T-helper 2 cell treated with Interferon-gamma antibody and Interleukin-4, amounts not matched to agents 5 μg/mL and 100 μg/mL, for 36 hours (primary cell): ENCODE measurements around the gene GMDS.

ENCODE experiments used
- DNase-seq: peaks from one replicate; pipeline ENCODE4 v3.0.0; 2021; ENCODE audit warnings: low spot score
- H3K27ac Mint-ChIP-seq: one replicate; pipeline ENCODE4 v1.8.0; 2021; ENCODE audit warnings: mild to moderate bottlenecking, mixed read lengths
- H3K27me3 Mint-ChIP-seq: one replicate; pipeline ENCODE4 v1.8.0; 2021; ENCODE audit warnings: low read depth, mixed read lengths
- H3K36me3 Mint-ChIP-seq: one replicate; pipeline ENCODE4 v1.8.0; 2021; ENCODE audit warnings: low read depth, mixed read lengths
- H3K4me1 Mint-ChIP-seq: one replicate; pipeline ENCODE4 v1.8.0; 2021; ENCODE audit warnings: low read depth, mixed read lengths
- H3K4me3 Mint-ChIP-seq: one replicate; pipeline ENCODE4 v1.8.0; 2022; ENCODE audit warnings: mild to moderate bottlenecking, moderate library complexity, mixed read lengths
- H3K9me3 Mint-ChIP-seq: one replicate; pipeline ENCODE4 v1.8.0; 2021; ENCODE audit warnings: mixed read lengths

GMDS gene

DNA sequence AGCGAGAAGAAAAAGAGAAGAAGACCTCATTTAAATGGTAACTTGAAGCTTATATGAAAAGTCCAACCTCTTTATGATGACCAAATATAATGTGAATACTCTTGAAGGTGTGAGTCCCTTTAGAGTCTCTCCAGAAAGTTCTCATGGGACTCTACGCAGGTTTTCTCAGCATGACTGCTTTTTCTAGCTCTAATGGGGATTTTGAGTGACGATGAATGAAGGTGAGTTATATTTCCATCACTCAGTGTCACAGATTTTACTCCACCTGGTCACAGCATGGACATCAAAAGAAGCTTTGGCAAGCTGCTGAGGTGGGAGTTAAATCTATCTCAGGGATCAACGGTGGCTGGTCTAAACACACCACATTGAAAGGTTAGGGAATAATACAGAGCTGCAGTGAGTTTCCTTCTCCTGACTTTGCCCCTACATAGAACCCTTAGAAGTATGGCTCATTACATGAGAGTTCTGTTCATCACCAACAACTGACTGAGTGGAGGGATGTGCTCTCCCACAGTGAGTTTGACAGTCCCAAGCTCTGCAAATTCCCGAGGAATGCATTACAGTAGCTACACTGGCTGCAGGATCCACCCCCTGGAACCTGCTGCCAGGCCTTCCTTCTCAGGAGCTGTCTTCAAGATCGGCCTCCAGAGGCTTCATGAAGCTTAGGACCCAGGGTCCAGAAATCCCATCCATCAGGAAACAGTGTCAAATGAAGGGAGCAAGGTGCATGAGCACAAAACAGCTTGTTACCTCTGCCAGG, 508.9 kb downstream of the GMDS start:
- H3K9me3 Mint-ChIP-seq, result no peaks in the 10 kb centered on the region
- H3K27ac Mint-ChIP-seq, result no peak overlapping the region
- H3K4me3 Mint-ChIP-seq, result no peak overlapping the region
- H3K36me3 Mint-ChIP-seq, result no peaks in the 10 kb centered on the region
- H3K4me1 Mint-ChIP-seq, result no peaks in the 10 kb centered on the region
- no peak for DNase-seq
- no peaks in the 10 kb centered on the region for H3K27me3 Mint-ChIP-seq

DNA sequence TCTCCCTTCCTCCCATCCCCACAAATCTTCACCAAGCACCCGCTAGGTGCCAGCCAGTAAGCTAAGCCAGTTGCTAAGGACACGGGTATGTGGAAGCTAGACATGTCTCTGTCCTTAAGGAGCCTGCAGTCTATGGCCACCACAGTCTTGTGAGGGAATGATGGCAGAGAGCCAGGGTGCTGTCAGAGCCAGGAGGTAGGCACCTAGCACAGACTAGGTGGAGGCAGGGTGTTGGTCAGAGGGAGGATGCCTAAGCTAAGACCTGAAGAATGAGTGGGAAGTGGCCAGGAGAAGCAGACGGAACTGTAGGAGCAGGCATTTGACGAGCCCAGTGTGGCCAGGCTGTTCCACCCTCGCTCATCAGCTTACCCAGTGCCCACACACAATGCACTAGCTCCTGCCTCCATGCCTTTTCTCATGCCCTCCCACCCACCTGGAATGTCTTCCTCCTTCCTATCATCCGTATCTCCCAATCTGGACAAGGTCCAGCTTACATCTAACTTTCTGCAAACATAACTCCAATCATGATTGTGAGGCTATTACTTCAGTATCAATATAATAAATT, 510.1 kb downstream of the GMDS start:
- H3K36me3 Mint-ChIP-seq, result no peaks in the 10 kb centered on the region
- H3K27me3 Mint-ChIP-seq, result no peaks in the 10 kb centered on the region
- H3K4me1 Mint-ChIP-seq, result no peaks in the 10 kb centered on the region
- H3K4me3 Mint-ChIP-seq, result no peak overlapping the region
- no peak overlapping the region for H3K27ac Mint-ChIP-seq
- DNase-seq, result no peak
- H3K9me3 Mint-ChIP-seq, result no peaks in the 10 kb centered on the region

DNA sequence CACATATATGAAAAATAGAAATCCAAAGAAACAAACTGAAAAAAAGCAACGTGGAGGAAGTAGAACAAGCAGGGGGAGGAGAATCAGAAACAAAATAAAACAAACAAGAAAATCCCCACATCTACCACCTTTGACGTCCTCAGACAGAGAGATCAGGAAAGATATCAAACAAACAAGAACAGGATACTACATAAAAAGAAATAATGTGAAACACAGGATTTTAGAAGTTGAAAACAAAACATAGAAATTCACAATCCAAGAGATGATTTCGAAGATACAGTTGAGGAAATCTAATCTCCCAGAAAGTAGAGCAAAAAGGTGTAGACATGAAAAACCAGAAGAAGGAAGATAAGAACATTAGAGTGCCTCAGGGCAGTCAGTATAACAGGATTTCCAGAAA, 514.5 kb downstream of the GMDS start:
- Mint-ChIP-seq H3K4me1 (no peaks in the 10 kb centered on the region), H3K4me3 (no peak overlapping the region), H3K9me3 (no peaks in the 10 kb centered on the region), H3K27ac (no peak overlapping the region), H3K36me3 (no peaks in the 10 kb centered on the region), H3K27me3 (no peaks in the 10 kb centered on the region)
- DNase-seq, result no peak

DNA sequence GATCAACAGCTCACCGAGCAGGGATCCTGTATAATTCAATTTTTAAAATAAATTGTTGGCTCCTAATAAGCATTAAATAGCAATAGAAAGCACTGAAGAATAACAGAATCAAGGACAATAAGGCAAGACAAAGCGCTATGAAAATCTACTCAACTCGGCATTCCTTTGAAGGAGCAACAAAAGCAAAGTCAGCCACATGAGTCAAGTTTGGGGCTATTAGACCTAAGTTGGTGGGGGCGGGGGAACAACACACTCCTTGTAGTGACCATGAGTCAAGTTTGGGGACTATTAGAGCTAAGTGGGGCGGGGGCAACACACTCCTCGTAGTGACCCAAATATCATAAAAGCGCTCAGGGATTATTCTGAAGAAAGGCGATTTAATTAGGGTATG, 515.7 kb downstream of the GMDS start:
- DNase-seq, result no peak
- no peak overlapping the region for H3K27ac Mint-ChIP-seq
- no peak overlapping the region for H3K4me3 Mint-ChIP-seq
- H3K27me3 Mint-ChIP-seq, result no peaks in the 10 kb centered on the region
- no peaks in the 10 kb centered on the region for H3K36me3 Mint-ChIP-seq
- no peaks in the 10 kb centered on the region for H3K9me3 Mint-ChIP-seq
- no peaks in the 10 kb centered on the region for H3K4me1 Mint-ChIP-seq

DNA sequence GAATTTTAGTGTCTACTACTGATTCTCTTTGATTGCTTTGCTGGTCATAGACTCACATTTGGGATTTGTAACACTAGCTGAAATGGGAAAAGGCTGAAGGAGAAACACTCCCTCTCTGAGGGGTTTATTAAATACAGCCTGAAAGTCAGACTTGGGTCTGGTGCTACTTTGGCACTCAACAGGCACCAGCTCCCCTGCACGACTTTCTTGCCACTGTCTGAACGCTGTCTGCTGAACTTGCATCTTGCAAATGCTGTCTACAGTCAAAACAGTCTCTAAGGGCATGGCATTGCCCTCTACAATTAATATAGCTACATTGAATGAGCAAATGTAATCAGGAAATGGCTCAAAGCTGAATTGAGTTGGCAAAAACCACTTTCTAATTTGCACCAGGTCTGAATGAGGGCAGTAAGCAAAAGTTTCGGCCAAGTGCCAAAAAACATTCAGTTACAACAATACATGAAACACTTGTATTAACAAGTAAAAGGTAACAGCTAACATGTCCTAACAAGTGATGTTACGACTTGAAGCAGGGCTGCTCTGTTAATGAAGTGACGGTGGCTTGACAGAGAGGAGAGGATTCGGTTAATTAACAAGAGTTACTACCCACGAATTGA, 516.2 kb downstream of the GMDS start:
- no peaks in the 10 kb centered on the region for H3K4me1 Mint-ChIP-seq
- no peak overlapping the region for H3K27ac Mint-ChIP-seq
- H3K9me3 Mint-ChIP-seq, result no peaks in the 10 kb centered on the region
- no peaks in the 10 kb centered on the region for H3K27me3 Mint-ChIP-seq
- no peaks in the 10 kb centered on the region for H3K36me3 Mint-ChIP-seq
- no peak overlapping the region for H3K4me3 Mint-ChIP-seq
- DNase-seq, result no peak

DNA sequence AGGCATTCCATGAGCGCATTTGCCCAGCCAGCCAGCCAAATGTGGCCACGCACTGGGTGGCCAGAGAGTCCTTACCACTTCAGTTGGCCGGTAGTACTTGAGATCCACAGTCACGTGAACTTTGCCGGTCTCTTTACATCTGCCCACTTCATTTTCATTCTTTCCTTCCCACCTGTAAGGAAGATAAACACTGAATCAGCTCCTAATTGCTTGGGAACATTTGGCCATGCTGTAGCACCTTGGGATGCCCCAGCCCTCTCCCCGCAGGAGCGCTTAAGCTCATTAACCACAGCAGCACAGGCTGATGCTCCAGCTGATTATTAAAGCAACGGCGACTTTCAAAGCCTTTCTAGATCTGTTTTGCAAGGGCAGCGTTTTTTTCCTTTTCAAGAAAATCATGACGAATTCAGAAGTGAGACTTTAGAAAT, 519.0 kb downstream of the GMDS start:
- H3K9me3 Mint-ChIP-seq, result no peaks in the 10 kb centered on the region
- DNase-seq, result no peak
- no peaks in the 10 kb centered on the region for H3K36me3 Mint-ChIP-seq
- no peak overlapping the region for H3K27ac Mint-ChIP-seq
- no peaks in the 10 kb centered on the region for H3K27me3 Mint-ChIP-seq
- no peaks in the 10 kb centered on the region for H3K4me1 Mint-ChIP-seq
- no peak overlapping the region for H3K4me3 Mint-ChIP-seq

DNA sequence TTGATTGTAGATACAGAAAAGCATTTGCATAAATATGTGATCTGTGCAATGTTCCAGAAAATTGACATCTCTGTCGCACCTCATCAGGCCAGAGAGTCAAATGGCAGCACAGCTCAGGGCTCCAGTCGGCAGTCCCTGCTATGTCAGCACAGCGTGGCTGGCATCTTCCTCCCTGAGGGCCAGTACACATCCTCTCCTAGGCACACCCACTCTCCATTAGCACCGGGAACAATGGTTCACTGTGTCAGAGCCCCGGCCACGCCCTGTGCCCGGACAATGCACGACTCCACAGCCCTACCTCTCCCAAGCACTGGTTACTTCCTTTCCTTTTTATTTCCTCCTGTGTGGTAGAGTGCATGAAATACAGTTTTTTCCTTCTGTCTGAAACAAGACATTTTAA, 520.8 kb downstream of the GMDS start:
- no peaks in the 10 kb centered on the region for H3K36me3 Mint-ChIP-seq
- H3K27ac Mint-ChIP-seq, result no peak overlapping the region
- H3K9me3 Mint-ChIP-seq, result no peaks in the 10 kb centered on the region
- H3K4me3 Mint-ChIP-seq, result no peak overlapping the region
- no peak for DNase-seq
- no peaks in the 10 kb centered on the region for H3K27me3 Mint-ChIP-seq
- no peaks in the 10 kb centered on the region for H3K4me1 Mint-ChIP-seq

DNA sequence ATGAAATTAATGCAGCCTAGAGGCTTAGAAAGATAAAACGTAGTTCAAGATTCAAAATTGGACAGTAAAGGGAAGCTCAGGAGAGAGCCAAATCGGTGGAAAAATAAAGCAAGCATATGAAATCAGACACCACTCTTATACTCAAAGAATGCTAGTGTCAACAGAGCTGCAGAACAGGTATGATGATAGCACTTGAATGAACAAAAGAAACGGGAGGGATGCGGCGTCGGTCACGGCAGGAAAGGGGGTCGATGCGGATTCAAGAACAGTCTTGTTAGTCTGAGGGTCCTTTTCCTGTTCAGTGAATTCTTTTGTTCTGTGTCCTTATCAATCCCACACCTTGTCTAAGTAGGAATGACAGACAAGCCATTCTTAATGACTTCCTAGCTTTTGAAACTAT, 521.3 kb downstream of the GMDS start:
- no peaks in the 10 kb centered on the region for H3K9me3 Mint-ChIP-seq
- no peak overlapping the region for H3K4me3 Mint-ChIP-seq
- H3K27me3 Mint-ChIP-seq, result no peaks in the 10 kb centered on the region
- H3K27ac Mint-ChIP-seq, result no peak overlapping the region
- H3K4me1 Mint-ChIP-seq, result no peaks in the 10 kb centered on the region
- DNase-seq, result no peak
- no peaks in the 10 kb centered on the region for H3K36me3 Mint-ChIP-seq

DNA sequence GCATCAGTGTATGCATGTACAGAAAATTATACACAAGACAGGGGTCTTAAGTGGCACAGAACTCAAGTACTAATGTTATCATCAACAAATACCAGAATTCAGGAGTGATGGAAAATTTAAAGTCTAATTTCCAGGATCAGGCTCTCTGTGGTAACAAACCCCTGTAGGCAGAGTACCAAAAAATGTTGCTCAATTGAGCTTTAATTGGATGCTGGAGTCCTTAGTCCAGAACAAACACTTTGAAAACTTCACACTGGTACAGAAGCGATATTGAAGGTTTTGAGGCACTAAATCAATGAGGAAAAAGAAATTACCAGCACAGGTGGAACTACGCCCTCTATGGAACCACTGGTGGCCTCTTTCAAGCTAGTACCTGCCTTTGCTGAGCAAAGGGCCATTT, 522.6 kb downstream of the GMDS start:
- H3K36me3 Mint-ChIP-seq, result no peaks in the 10 kb centered on the region
- no peaks in the 10 kb centered on the region for H3K27me3 Mint-ChIP-seq
- H3K4me1 Mint-ChIP-seq, result no peaks in the 10 kb centered on the region
- H3K9me3 Mint-ChIP-seq, result no peaks in the 10 kb centered on the region
- H3K4me3 Mint-ChIP-seq, result no peak overlapping the region
- H3K27ac Mint-ChIP-seq, result no peak overlapping the region
- DNase-seq, result no peak

DNA sequence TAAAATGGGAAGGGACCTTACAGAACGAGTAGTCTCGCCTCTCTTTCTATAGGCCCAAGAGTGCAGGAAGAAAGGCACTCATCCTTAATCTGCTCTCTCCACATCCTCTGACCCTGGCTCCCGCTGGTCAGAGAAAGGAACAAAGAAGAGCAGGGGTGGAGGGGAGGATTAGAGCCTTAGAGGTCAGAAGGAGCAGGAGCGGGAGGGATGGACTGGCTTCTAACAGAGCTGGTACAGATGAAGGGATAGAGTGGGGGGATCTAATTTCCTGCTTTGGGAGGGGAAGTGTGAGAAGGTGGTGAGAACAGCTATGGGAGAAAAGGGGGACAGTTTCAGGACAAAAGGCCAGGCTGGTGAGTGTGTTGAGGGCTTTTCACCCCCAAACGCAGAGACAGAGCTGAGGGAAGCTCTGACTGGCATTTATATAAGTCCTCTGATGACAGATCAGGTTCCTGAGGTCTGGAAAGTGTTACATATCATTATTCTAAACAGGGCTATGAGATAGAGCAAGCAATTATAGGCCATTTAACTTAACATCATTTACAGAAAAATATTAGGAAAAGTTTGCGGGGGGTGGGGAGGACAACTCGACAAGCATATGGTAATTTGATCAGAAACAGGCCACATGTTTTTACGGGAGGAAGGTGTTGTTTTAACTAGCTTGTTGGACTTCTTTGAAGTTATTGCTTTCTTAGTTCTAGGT, 524.6 kb downstream of the GMDS start:
- H3K36me3 Mint-ChIP-seq, result no peaks in the 10 kb centered on the region
- no peak overlapping the region for H3K4me3 Mint-ChIP-seq
- no peak for DNase-seq
- no peak overlapping the region for H3K27ac Mint-ChIP-seq
- H3K9me3 Mint-ChIP-seq, result no peaks in the 10 kb centered on the region
- no peaks in the 10 kb centered on the region for H3K4me1 Mint-ChIP-seq
- H3K27me3 Mint-ChIP-seq, result no peaks in the 10 kb centered on the region

DNA sequence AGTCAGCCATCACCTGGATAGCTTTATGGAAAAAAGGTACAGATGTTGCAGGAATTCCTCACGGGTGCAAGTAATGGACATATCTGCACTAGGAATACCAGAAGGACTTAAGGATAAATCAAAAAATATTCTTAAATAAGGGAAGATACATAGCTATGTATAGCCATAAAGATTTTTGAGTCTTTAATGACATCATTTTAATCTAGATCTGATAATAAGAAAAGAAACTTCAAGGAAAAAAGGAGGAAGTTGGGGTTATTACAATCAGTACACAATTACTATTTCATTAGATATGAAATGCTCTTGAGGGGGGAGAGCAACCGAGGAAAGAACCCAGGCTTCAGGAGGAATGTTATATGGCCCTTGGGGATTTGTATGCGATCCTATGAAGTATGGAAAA, 525.5 kb downstream of the GMDS start:
- no peak overlapping the region for H3K4me3 Mint-ChIP-seq
- H3K27me3 Mint-ChIP-seq, result no peaks in the 10 kb centered on the region
- DNase-seq, result no peak
- H3K36me3 Mint-ChIP-seq, result no peaks in the 10 kb centered on the region
- H3K4me1 Mint-ChIP-seq, result no peaks in the 10 kb centered on the region
- no peaks in the 10 kb centered on the region for H3K9me3 Mint-ChIP-seq
- no peak overlapping the region for H3K27ac Mint-ChIP-seq

DNA sequence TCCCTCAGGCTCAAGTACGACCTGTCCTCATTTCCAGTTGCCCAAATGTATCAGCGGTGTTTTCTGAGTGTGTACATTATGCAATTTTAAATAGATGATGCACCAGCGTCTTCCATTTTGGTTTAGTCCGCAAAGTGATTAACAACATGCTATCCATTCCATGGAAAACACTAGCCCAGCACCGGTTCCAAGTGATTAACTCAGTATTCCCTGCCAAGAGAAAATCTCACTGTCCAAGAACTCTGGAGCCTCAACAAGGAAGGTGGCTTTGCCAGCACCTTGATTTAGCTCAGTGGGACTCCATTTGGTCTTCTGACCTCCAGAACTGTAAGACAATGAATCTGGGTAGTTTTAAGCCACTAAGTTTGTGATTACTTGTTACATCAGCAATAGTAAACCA, 528.5 kb downstream of the GMDS start:
- H3K36me3 Mint-ChIP-seq, result no peaks in the 10 kb centered on the region
- H3K27ac Mint-ChIP-seq, result no peak overlapping the region
- no peaks in the 10 kb centered on the region for H3K4me1 Mint-ChIP-seq
- no peak overlapping the region for H3K4me3 Mint-ChIP-seq
- DNase-seq, result no peak
- no peaks in the 10 kb centered on the region for H3K9me3 Mint-ChIP-seq
- no peaks in the 10 kb centered on the region for H3K27me3 Mint-ChIP-seq

DNA sequence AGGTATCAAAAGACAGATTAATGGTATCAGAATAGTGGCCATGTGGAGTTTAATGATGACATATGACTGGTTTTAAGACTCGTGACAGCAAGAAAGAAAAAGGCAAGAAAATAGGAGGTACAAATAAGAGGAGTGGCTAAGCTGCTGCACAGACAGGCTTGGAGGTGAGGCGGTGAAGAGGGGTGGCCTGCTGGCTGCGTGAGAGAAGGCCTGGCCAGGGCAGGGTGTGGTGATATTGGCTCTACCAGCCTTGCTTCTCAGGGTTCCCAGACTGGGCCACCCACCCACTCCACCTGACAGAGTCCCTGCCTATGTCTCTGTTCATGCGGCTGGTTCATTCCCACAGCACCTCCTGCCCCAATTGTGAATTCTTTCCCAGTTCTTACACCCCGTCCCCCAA, 529.0 kb downstream of the GMDS start:
- H3K9me3 Mint-ChIP-seq, result no peaks in the 10 kb centered on the region
- no peak overlapping the region for H3K4me3 Mint-ChIP-seq
- DNase-seq, result no peak
- no peaks in the 10 kb centered on the region for H3K4me1 Mint-ChIP-seq
- no peaks in the 10 kb centered on the region for H3K36me3 Mint-ChIP-seq
- H3K27me3 Mint-ChIP-seq, result no peaks in the 10 kb centered on the region
- H3K27ac Mint-ChIP-seq, result no peak overlapping the region

DNA sequence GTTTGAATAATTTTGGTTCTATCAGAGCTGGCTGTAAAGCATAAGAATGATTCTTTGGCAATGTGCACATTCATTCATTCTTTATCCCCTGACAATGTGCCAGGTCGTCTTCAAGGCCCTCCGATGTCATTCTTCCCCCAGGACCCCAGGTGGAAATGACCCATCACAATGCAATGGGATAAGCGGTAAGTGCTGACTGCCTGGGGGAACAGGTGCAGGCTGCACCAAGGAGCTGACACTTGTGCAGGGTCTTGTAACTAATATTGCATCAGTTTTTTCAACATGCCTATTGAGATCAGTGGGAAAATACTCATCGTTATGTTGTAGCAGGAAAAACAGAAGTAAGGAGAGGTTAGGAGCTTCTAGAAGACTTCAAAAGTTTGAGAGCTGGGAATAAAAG, 530.1 kb downstream of the GMDS start:
- no peak for DNase-seq
- Mint-ChIP-seq H3K27me3 (no peaks in the 10 kb centered on the region), H3K4me3 (no peak overlapping the region), H3K9me3 (no peaks in the 10 kb centered on the region), H3K36me3 (no peaks in the 10 kb centered on the region), H3K27ac (no peak overlapping the region), H3K4me1 (no peaks in the 10 kb centered on the region)
